Testis (tissue), 2 donors: ENCODE measurements around the gene LZTFL1.

ENCODE experiments used
- POLR2A ChIP-seq: fragments of 450-650 bp; IDR thresholded peaks from one replicate; pipeline ENCODE4 v1.6.1; 2017; ENCODE audit warnings: antibody characterized with exemption, mild to moderate bottlenecking, moderate library complexity
- TF ChIP-seq, protein P1 (sequence below), 3 experiments: fragments of 450-650 bp in 2 of 3; fragments of 200-600 bp in 1 of 3; sonication (generic) in 1 of 3; IDR thresholded peaks; one replicate each; pipeline ENCODE4 v1.5.1; 2016 to 2019; ENCODE audit warnings: antibody characterized with exemption in 3 of 3, mild to moderate bottlenecking in 2 of 3, moderate library complexity in 1 of 3

DNA sequence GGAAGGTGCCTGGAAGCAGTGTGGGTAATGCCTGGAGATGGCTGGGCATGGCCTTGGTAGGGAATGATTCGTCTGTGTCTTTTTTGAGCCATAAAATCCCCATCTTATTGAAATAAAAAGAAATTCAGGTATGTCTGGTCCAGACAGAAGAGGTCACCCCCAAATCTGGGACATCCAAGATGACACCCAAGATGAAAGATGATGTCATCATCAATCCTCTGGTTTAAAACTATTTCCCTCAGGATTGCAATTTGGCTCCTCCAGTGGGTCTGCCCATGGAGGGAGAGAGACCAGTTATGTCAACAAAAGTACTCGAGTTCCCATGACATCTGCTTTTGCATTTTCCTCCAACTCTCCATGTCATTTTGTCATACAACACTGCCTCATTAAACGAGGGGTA is 27.7 kb upstream of the LZTFL1 start:
- TF ChIP-seq, protein P1, sequence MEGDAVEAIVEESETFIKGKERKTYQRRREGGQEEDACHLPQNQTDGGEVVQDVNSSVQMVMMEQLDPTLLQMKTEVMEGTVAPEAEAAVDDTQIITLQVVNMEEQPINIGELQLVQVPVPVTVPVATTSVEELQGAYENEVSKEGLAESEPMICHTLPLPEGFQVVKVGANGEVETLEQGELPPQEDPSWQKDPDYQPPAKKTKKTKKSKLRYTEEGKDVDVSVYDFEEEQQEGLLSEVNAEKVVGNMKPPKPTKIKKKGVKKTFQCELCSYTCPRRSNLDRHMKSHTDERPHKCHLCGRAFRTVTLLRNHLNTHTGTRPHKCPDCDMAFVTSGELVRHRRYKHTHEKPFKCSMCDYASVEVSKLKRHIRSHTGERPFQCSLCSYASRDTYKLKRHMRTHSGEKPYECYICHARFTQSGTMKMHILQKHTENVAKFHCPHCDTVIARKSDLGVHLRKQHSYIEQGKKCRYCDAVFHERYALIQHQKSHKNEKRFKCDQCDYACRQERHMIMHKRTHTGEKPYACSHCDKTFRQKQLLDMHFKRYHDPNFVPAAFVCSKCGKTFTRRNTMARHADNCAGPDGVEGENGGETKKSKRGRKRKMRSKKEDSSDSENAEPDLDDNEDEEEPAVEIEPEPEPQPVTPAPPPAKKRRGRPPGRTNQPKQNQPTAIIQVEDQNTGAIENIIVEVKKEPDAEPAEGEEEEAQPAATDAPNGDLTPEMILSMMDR (IDR thresholded peaks at IDR 0.05): no peak
- TF ChIP-seq POLR2A: no peak
